Omental fat pad (tissue), 4 donors: Measurements from ENCODE around the gene B3GAT2. TPM values are rescaled to one million over a fixed set of nuclear protein-coding genes. Genes with fewer than 3 reads are reported as not detected.

Experiments
- ATAC-seq: fragments of 150-250 bp; one replicate; pipeline ENCODE4 v1.9.1; 2016; ENCODE audit warnings: mild to moderate bottlenecking, moderate library complexity; ENCODE audit not compliant: low FRiP score
- DNase-seq: peaks from one replicate; pipeline ENCODE4 v3.0.0-alpha.2; 2019; ENCODE audit warnings: low spot score
- CTCF ChIP-seq, 3 donors: fragments of 450-650 bp; IDR thresholded peaks; one replicate each; pipeline ENCODE4 v1.5.1; 2016 to 2017; ENCODE audit warnings: antibody characterized with exemption in 3 of 3, mild to moderate bottlenecking in 3 of 3, moderate library complexity in 2 of 3
- total RNA-seq, 4 donors: library from RNA; depleted of rRNA; stranded (reverse); fragments of >200 nt; gene quantifications; one replicate each; pipeline ENCODE4 v1.1.0, GENCODE V29; 2016

The B3GAT2 gene
- total RNA-seq, 4 donors from 2014 or later, result 0.12 to 0.16 TPM; not detected in 2

DNA sequence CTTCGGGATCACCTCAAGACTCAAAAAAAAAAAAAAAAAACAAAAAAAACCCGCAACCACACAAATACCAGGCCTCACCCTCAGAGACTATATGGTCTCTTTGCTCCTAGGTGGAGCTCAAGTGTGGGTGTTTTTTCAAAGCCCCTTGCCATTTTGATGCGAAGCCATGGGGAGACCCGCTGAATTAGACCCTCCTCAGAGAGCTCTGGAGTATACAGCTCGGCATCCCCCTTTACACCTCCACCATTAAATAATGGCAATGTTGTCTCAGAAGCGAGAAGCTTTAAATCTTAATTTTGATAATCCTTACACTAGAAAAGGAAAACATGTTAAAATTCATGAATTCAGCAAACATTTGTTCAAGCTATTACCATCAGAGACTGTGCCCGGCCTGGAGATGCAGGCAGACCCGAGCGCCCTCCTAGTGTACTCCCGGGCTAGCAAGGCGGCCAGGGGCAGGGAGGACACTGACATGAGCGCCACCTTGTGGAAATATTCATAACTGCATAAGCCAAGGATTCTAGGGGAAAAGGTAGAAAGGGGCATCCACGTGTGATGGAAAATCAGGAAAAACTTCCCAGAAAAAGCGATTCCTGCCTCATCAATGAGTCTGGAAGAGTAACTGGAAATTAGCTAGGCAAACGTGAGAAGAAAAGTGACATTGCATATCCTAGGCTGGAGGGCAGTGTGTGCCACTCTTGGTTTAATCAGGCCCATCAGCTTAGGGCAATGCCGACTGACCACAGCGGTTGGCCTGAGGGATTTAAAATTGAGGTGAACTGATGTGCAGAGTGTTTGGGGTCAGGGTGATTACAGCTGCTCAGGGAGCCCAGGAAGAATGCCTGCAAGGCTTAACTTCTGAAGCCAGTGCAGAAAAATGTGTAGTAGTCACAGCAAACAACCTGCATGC, 72.5 kb downstream of the B3GAT2 start:
- DNase-seq (no peak), ATAC-seq (peak; percentile 72)
- peak in 2 of 3 donors; percentile 52 to 80 for TF ChIP-seq CTCF (IDR thresholded peaks at IDR 0.05)

- DNase-seq, result no peak
- no peak for TF ChIP-seq CTCF (IDR thresholded peaks at IDR 0.05)
- no peak for ATAC-seq
Observed at GRCh38 chr6:70879496-70879895, 77.4 kb downstream of the B3GAT2 start.

GRCh38 chr6:70874181-70874913, 82.5 kb downstream of the B3GAT2 start:
- DNase-seq (no peak), ATAC-seq (no peak)
- TF ChIP-seq CTCF (IDR thresholded peaks at IDR 0.05), result no peak

- DNase-seq (no peak), ATAC-seq (no peak)
- no peak for TF ChIP-seq CTCF (IDR thresholded peaks at IDR 0.05)
Observed at GRCh38 chr6:70872469-70872868, 84.4 kb downstream of the B3GAT2 start.

DNA sequence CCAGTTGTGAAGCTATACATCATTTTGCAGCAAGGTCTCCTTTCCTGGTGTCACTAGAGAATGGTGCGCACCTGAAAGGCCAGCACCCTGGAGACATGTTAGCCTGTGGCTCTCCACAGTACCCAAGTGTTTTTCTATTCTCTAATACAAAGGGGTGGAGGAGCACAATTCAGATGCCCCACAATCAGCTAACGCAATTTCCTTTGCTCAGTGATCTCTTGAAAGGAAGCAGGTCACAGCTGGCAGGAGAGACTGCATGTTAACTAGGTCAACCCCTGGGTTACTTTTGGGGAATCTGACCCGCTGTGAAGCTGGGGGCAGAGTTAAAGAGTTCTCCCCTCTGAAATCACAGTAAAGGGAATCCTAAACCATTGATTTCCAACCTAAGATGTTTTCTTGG, 92.5 kb downstream of the B3GAT2 start:
- ATAC-seq (no peak), DNase-seq (no peak)
- no peak for TF ChIP-seq CTCF (IDR thresholded peaks at IDR 0.05)

- DNase-seq, result no peak
- no peak for ATAC-seq
- no peak for TF ChIP-seq CTCF (IDR thresholded peaks at IDR 0.05)
Observed at GRCh38 chr6:70863343-70863742, 93.5 kb downstream of the B3GAT2 start.
